OCI-LY3 (cell line): ENCODE data around the gene FOXO1.

Experiments
- H2AFZ ChIP-seq: fragments of 200-600, 300-600 bp; shearing (Covaris generic); 2 replicates; pipeline ENCODE4 v1.6.0; 2014; ENCODE audit warnings: antibody characterized with exemption, low read depth, low read length
- H3K27ac ChIP-seq: fragments of 200-600, 300-600 bp; sonication (generic); 2 replicates; pipeline ENCODE4 v1.5.1; 2014; ENCODE audit warnings: mild to moderate bottlenecking, low read length, moderate library complexity, mixed read lengths
- H3K27me3 ChIP-seq: fragments of 200-600, 300-600 bp; sonication (generic); 2 replicates; pipeline ENCODE4 v1.6.1; 2014; ENCODE audit warnings: low read depth, low read length, mixed read lengths
- H3K36me3 ChIP-seq: fragments of 200-600, 300-600 bp; sonication (generic); replicated peaks from 2 replicates; pipeline ENCODE3; 2014; ENCODE audit warnings: low read depth, low read length, mixed read lengths
- H3K4me1 ChIP-seq: fragments of 300-600, 200-600 bp; sonication (generic); 2 replicates; pipeline ENCODE4 v1.6.1; 2014; ENCODE audit warnings: low read length, mixed read lengths
- H3K4me2 ChIP-seq: fragments of 200-600, 300-600 bp; sonication (generic); 2 replicates; pipeline ENCODE4 v1.6.1; 2014; ENCODE audit warnings: low read length, mixed read lengths
- H3K4me3 ChIP-seq: fragments of 300-600, 200-600 bp; sonication (generic); 2 replicates; pipeline ENCODE4 v1.5.1; 2014; ENCODE audit warnings: antibody characterized with exemption, mild to moderate bottlenecking, low read length, moderate library complexity
- H3K79me2 ChIP-seq: fragments of 300-600, 200-600 bp; shearing (Covaris generic); 2 replicates; pipeline ENCODE4 v1.6.1; 2014; ENCODE audit warnings: mild to moderate bottlenecking, low read length, mixed read lengths
- H3K9ac ChIP-seq: fragments of 300-600, 200-600 bp; shearing (Covaris generic); 2 replicates; pipeline ENCODE4 v1.6.0; 2014; ENCODE audit warnings: mild to moderate bottlenecking, low read length, moderate library complexity
- H3K9me3 ChIP-seq: fragments of 200-600, 300-600 bp; shearing (Covaris generic); 2 replicates; pipeline ENCODE4 v1.6.1; 2014; ENCODE audit warnings: low read length, mixed read lengths; ENCODE audit not compliant: insufficient read depth
- H4K20me1 ChIP-seq: fragments of 200-600, 300-600 bp; sonication (generic); 2 replicates; pipeline ENCODE4 v1.6.1; 2016; ENCODE audit warnings: low read length, mixed read lengths; ENCODE audit not compliant: insufficient read depth
- CTCF ChIP-seq: fragments of 200-600, 300-600 bp; sonication (generic); IDR thresholded peaks from 2 replicates; pipeline ENCODE4 v1.5.1; 2014; ENCODE audit warnings: antibody characterized with exemption, low read length, low read depth
- EZH2phosphoT487 ChIP-seq: fragments of 200-600 bp; shearing (Covaris generic); IDR thresholded peaks from 2 replicates; pipeline ENCODE4 v1.6.1; 2018; ENCODE audit warnings: antibody characterized with exemption, mixed run types, low read depth

FOXO1 gene

DNA sequence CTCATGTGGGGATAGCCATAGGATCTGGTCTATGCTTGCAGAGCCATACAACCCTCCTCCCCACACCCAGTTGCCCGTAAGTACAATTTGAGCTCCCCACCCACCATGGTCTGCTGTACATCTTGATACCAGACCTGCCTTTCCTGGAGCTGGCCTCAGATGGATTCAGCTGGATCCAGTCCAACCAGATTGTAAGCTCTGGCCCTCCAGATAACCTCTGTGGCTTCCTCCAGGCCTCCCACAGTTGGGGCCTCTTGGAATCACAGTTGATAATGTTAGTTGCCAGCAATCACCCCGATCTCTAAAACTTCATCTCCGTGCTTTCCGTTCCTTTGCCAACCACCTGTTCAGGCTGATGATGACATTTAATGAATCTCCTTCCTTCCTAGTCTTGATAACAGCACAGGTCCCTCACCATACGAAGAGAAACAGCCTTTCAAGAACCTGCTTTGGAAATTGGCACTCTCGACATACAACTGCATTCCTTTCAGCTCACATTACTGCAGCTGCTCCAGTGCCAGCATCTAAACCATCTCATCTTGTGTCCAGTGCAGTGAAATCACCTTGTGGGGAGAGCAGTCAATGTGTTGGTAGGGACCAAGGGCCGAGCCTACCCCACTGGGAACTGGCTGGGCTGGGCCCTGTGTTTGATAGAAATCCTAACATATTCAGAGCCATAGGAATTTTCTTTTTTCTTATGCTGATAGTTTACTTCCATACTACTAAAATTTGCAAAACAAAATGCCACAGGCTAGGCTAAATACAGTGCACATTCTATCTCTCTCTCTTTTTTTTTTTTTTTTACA is 15.1 kb upstream of the FOXO1 start:
- H3K27ac ChIP-seq, result no peak overlapping the region
- no peaks in the 10 kb centered on the region for H4K20me1 ChIP-seq
- H3K4me2 ChIP-seq, result no peak overlapping the region
- no peaks in the 10 kb centered on the region for H3K9me3 ChIP-seq
- H3K79me2 ChIP-seq, result no peaks in the 10 kb centered on the region
- no peaks in the 10 kb centered on the region for H3K27me3 ChIP-seq
- no peak overlapping the region for H3K4me3 ChIP-seq
- no peak overlapping the region; the same call in 1 of the 2 replicates for H2AFZ ChIP-seq
- peaks cover 4% of the 10 kb centered on the region for H3K4me1 ChIP-seq
- no peaks in the 10 kb centered on the region for H3K36me3 ChIP-seq
- no peak overlapping the region for H3K9ac ChIP-seq
- TF ChIP-seq EZH2phosphoT487 (no peak), CTCF (no peak)

DNA sequence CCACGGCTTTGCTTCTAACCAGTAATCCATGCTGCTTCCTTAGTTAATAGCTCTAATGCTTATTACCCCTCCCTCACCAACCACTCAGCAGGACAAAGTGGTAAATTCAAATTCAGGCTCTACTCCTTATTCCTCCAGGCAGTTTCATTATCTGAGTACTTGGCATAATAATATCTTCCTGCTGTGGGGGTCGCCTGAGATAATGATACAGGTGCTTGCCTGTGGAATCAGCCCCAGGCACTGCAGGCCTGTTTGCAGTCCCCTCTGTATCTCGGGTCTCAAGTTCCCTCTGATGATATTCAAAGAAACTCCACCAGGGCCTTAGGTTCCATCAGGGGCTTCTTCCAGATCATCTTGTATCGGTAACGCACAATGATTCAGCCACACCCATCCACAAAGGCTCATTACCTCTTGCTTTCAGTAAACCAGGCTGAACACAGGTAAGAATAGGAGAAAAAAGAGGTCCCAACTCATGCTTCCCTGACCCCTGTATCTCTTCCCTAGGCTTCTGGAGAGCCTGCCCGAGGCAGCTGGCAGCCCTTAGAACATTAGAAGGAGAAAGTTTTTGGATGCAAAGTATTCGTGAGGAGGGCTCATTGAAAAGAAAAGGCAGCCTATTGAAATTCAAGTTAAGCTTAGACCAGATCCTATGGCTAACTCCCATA is 14.3 kb upstream of the FOXO1 start:
- Histone ChIP-seq H3K9me3 (no peaks in the 10 kb centered on the region), H3K9ac (no peak overlapping the region), H3K79me2 (no peaks in the 10 kb centered on the region), H3K27ac (no peak overlapping the region), H3K4me1 (peaks cover 4% of the 10 kb centered on the region), H3K4me2 (no peak overlapping the region), H2AFZ (no peak overlapping the region), H3K36me3 (no peaks in the 10 kb centered on the region), H3K4me3 (no peak overlapping the region), H3K27me3 (no peaks in the 10 kb centered on the region), H4K20me1 (no peaks in the 10 kb centered on the region)
- no peak for TF ChIP-seq EZH2phosphoT487
- no peak for TF ChIP-seq CTCF

DNA sequence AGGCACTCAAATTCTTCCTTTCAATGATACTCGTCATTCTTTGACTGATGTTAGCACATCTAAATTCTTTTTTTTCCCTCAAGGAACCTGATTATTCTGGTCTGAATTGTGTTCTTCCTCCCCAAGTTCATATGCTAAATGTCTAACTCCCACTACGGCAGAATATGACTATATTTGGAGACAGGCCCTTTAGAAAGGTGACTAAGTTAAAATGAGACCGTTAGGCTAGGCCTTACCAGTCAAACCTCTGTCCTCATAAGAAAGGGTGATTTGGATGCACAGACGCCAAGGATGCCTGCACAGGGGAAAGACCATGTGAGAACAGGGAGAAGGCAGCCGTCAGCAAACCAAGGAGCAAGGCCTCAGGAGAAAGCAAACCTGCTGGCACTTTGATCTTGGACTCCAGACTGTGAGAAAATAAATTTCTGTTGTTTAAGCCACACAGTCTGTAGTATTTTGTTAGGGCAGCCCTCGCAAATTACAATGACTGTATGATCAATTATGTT is 13.1 kb upstream of the FOXO1 start:
- H3K36me3 ChIP-seq, result no peaks in the 10 kb centered on the region
- TF ChIP-seq CTCF (no peak), EZH2phosphoT487 (no peak)
- no peak overlapping the region for H3K27ac ChIP-seq
- H3K4me3 ChIP-seq, result no peak overlapping the region
- H2AFZ ChIP-seq, result no peak overlapping the region
- H3K79me2 ChIP-seq, result no peaks in the 10 kb centered on the region
- no peaks in the 10 kb centered on the region for H3K27me3 ChIP-seq
- no peak overlapping the region for H3K9ac ChIP-seq
- no peak overlapping the region for H3K4me2 ChIP-seq
- H3K9me3 ChIP-seq, result no peaks in the 10 kb centered on the region
- peaks cover 4% of the 10 kb centered on the region for H3K4me1 ChIP-seq
- H4K20me1 ChIP-seq, result no peaks in the 10 kb centered on the region

DNA sequence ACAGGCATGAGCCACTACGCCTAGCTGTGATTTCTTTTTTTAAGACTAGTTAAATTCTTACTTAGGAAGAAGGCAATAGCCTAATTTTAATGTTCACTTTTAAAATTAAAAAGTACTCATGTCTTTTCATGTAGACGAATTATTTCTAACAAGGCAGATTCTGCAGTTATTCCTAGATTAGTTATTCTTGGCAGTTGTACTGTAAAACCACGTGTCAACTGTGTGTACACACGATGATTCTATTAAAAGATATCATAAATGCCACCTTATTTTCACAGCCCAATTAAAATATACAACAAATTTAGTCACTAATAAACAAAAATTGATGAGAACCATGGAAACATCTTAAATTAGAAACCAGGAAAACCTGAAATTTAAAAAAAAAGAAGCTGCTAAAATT is 10.6 kb upstream of the FOXO1 start:
- no peaks in the 10 kb centered on the region for H3K9me3 ChIP-seq
- TF ChIP-seq CTCF, result no peak
- TF ChIP-seq EZH2phosphoT487, result no peak
- H3K4me3 ChIP-seq, result no peak overlapping the region
- H3K9ac ChIP-seq, result no peak overlapping the region
- no peaks in the 10 kb centered on the region for H4K20me1 ChIP-seq
- no peak overlapping the region for H3K4me2 ChIP-seq
- H3K79me2 ChIP-seq, result no peaks in the 10 kb centered on the region
- H3K27ac ChIP-seq, result no peak overlapping the region
- H3K4me1 ChIP-seq, result peaks cover 8% of the 10 kb centered on the region
- no peaks in the 10 kb centered on the region for H3K27me3 ChIP-seq
- no peak overlapping the region for H2AFZ ChIP-seq
- no peaks in the 10 kb centered on the region for H3K36me3 ChIP-seq
